H1 (cell line): ENCODE measurements around the gene IP6K3. TPM values are rescaled to one million over a fixed set of nuclear protein-coding genes. Genes with fewer than 3 reads are reported as not detected.

Experiments used
- CTCF ChIA-PET: fragments of 300-600 bp; sonication (Branson Sonifier 250); formaldehyde crosslinking; loops from one replicate; lab custom pipeline; 2021; ENCODE audit not compliant: partially characterized antibody; lab: Charles Lee
- POLR2A ChIA-PET: fragments of 300-600 bp; sonication (Branson Sonifier 250); formaldehyde crosslinking; loops from one replicate; lab custom pipeline; 2021; ENCODE audit warnings: inconsistent platforms; ENCODE audit not compliant: partially characterized antibody; lab: Charles Lee
- DNase-seq, 2 experiments: peaks; one replicate each; pipeline versions ENCODE4 v3.0.0 to v3.0.0-alpha.2; 2010 to 2022; ENCODE audit warnings: low spot score in 2 of 2, low read depth in 1 of 2, mixed read lengths in 1 of 2
- FAIRE-seq: peaks from 2 replicates; lab custom pipeline; 2011; peaks lifted over from hg19 to GRCh38; lab: Jason Lieb, UNC
- H2AFZ ChIP-seq: 2 replicates; pipeline ENCODE4 v1.8.1; 2012; ENCODE audit warnings: low read length, inconsistent platforms
- H2AK5ac ChIP-seq: 2 replicates; pipeline ENCODE4 v1.6.1; 2013; ENCODE audit warnings: low read depth, low read length
- H2BK120ac ChIP-seq: replicated peaks from 2 replicates; pipeline ENCODE3; 2013; ENCODE audit warnings: low read depth, low read length, inconsistent platforms
- H2BK12ac ChIP-seq: 2 replicates; pipeline ENCODE4 v1.6.1; 2013; ENCODE audit warnings: low read depth, low read length
- H2BK15ac ChIP-seq: 2 replicates; pipeline ENCODE4 v1.6.1; 2013; ENCODE audit warnings: low read length
- H2BK20ac ChIP-seq: 2 replicates; pipeline ENCODE4 v1.6.1; 2013; ENCODE audit warnings: low read length
- H2BK5ac ChIP-seq: 2 replicates; pipeline ENCODE4 v1.6.1; 2013; ENCODE audit warnings: low read depth, low read length
- H3K14ac ChIP-seq: 2 replicates; pipeline ENCODE4 v1.6.1; 2013; ENCODE audit warnings: inconsistent platforms; ENCODE audit not compliant: insufficient read length
- H3K18ac ChIP-seq: 2 replicates; pipeline ENCODE4 v1.6.1; 2013; ENCODE audit warnings: low read length; ENCODE audit errors: extremely low read depth
- H3K23ac ChIP-seq: 2 replicates; pipeline ENCODE4 v1.6.1; 2013; ENCODE audit warnings: inconsistent platforms; ENCODE audit not compliant: insufficient read length
- H3K23me2 ChIP-seq: 2 replicates; pipeline ENCODE4 v1.6.1; 2013; ENCODE audit warnings: low read depth, low read length
- H3K27ac ChIP-seq: 2 replicates; pipeline ENCODE4 v1.6.1; 2011; ENCODE audit warnings: low read depth, low read length, inconsistent platforms
- H3K27me3 ChIP-seq, 4 experiments: replicated peaks in 1 of 4; 1 replicate in 1 of 4; 2 replicates in 3 of 4; pipeline versions ENCODE4 v1.6.1 to v1.8.1; 2011 to 2013; ENCODE audit warnings: low read length in 3 of 4, mild to moderate bottlenecking in 3 of 4, inconsistent platforms in 2 of 4, mixed read lengths in 2 of 4, moderate library complexity in 1 of 4; ENCODE audit not compliant: control insufficient read depth in 3 of 4, insufficient read depth in 3 of 4; ENCODE audit errors: extremely low read depth in 1 of 4
- H3K36me3 ChIP-seq, 4 experiments: 2 replicates each; pipeline versions ENCODE4 v1.6.1 to v1.8.1; 2011 to 2013; ENCODE audit warnings: mild to moderate bottlenecking in 4 of 4, low read length in 3 of 4, moderate library complexity in 2 of 4, control low read depth in 1 of 4, inconsistent platforms in 1 of 4; ENCODE audit not compliant: insufficient read depth in 4 of 4, control insufficient read depth in 2 of 4
- H3K4ac ChIP-seq: replicated peaks from 2 replicates; pipeline ENCODE3; 2013; ENCODE audit warnings: low read length, low read depth, mixed read lengths, inconsistent platforms; ENCODE audit not compliant: insufficient read length
- H3K4me1 ChIP-seq, 4 experiments: replicated peaks in 1 of 4; 1 replicate in 1 of 4; 2 replicates in 3 of 4; pipeline versions ENCODE4 v1.6.1 to v1.8.1; 2011 to 2013; ENCODE audit warnings: low read length in 3 of 4, inconsistent platforms in 2 of 4, mixed read lengths in 1 of 4; ENCODE audit not compliant: insufficient read depth in 4 of 4, control insufficient read depth in 3 of 4
- H3K4me2 ChIP-seq, 2 experiments: 2 replicates each; pipeline versions ENCODE4 v1.6.1 to v1.8.1; 2011 to 2013; ENCODE audit warnings: low read depth in 2 of 2, low read length in 2 of 2, control low read depth in 1 of 2, inconsistent platforms in 1 of 2, mild to moderate bottlenecking in 1 of 2; ENCODE audit not compliant: insufficient read depth in 1 of 2
- H3K4me3 ChIP-seq, 4 experiments: fragments of 200-600, 300-600 bp in 1 of 4; sonication (generic), shearing (Covaris generic), sonication (Bioruptor Twin) in 1 of 4; 2 replicates each; pipeline versions ENCODE4 v1.5.1 to v1.8.1; 2011 to 2016; ENCODE audit warnings: low read length in 4 of 4, low read depth in 3 of 4, control low read depth in 2 of 4, inconsistent platforms in 2 of 4, mild to moderate bottlenecking in 2 of 4, mixed read lengths in 1 of 4, moderate library complexity in 1 of 4; ENCODE audit not compliant: insufficient read depth in 2 of 4; ENCODE audit errors: extremely low read depth in 1 of 4
- H3K56ac ChIP-seq: replicated peaks from 2 replicates; pipeline ENCODE3; 2013; ENCODE audit warnings: low read depth, mild to moderate bottlenecking, mixed read lengths, low read length, inconsistent platforms; ENCODE audit not compliant: insufficient read length
- H3K79me1 ChIP-seq: 2 replicates; pipeline ENCODE4 v1.6.1; 2013; ENCODE audit warnings: low read depth, low read length, control low read depth
- H3K79me2 ChIP-seq, 2 experiments: 2 replicates each; pipeline versions ENCODE4 v1.6.1 to v1.8.1; 2012 to 2013; ENCODE audit warnings: low read length in 2 of 2, mild to moderate bottlenecking in 2 of 2, inconsistent platforms in 1 of 2; ENCODE audit not compliant: insufficient read depth in 2 of 2, control insufficient read depth in 1 of 2
- H3K9ac ChIP-seq, 4 experiments: replicated peaks in 1 of 4; 1 replicate in 1 of 4; 2 replicates in 3 of 4; pipeline versions ENCODE4 v1.6.1 to v1.8.1; 2011 to 2013; ENCODE audit warnings: low read depth in 3 of 4, low read length in 3 of 4, control low read depth in 2 of 4, mild to moderate bottlenecking in 2 of 4, moderate library complexity in 2 of 4, inconsistent platforms in 1 of 4; ENCODE audit errors: extremely low read depth in 1 of 4
- H3K9me3 ChIP-seq, 2 experiments: 2 replicates each; pipeline versions ENCODE4 v1.6.1 to v1.8.1; 2012 to 2013; ENCODE audit warnings: mild to moderate bottlenecking in 2 of 2, moderate library complexity in 2 of 2, control low read depth in 1 of 2, inconsistent platforms in 1 of 2, low read depth in 1 of 2, low read length in 1 of 2, mixed read lengths in 1 of 2; ENCODE audit not compliant: insufficient read depth in 2 of 2
- H4K20me1 ChIP-seq, 2 experiments: replicated peaks in 1 of 2; 2 replicates each; pipeline versions ENCODE3 to v1.8.1; 2011 to 2013; ENCODE audit warnings: inconsistent platforms in 2 of 2, low read length in 2 of 2, mild to moderate bottlenecking in 1 of 2; ENCODE audit not compliant: insufficient read depth in 2 of 2, control insufficient read depth in 1 of 2
- H4K5ac ChIP-seq: 2 replicates; pipeline ENCODE4 v1.6.1; 2013; ENCODE audit warnings: low read length, low read depth, mixed read lengths, inconsistent platforms; ENCODE audit not compliant: insufficient read length
- H4K8ac ChIP-seq: 2 replicates; pipeline ENCODE4 v1.8.0; 2013; ENCODE audit warnings: mild to moderate bottlenecking, moderate library complexity, low read length, inconsistent platforms; ENCODE audit not compliant: insufficient read depth; ENCODE audit errors: extremely low read depth
- H4K91ac ChIP-seq: replicated peaks from 2 replicates; pipeline ENCODE3; 2013; ENCODE audit warnings: low read length, mixed read lengths, inconsistent platforms; ENCODE audit not compliant: insufficient read length
- ASH2L ChIP-seq: fragments of 200-600, 300-600 bp; sonication (generic); IDR thresholded peaks from one replicate; pipeline ENCODE4 v1.7.1; 2017; ENCODE audit warnings: low read length
- CBX5 ChIP-seq: fragments of 300-800, 300-1000 bp; sonication (generic); IDR thresholded peaks from 2 replicates; pipeline ENCODE4 v1.7.1; 2016; ENCODE audit warnings: antibody characterized with exemption, low read length, low read depth
- CHD1 ChIP-seq: IDR thresholded peaks from 2 replicates; pipeline ENCODE4 v1.6.1; 2012; ENCODE audit warnings: low read depth, low read length, improper control_type of control experiment
- CHD2 ChIP-seq: IDR thresholded peaks from 2 replicates; pipeline ENCODE4 v1.6.1; 2012; ENCODE audit warnings: low read length, improper control_type of control experiment
- FOSL1 ChIP-seq: IDR thresholded peaks from 2 replicates; pipeline ENCODE4 v1.6.1; 2011; ENCODE audit warnings: mild to moderate bottlenecking, low read depth, low read length, moderate library complexity; ENCODE audit not compliant: insufficient read depth
- HDAC2 ChIP-seq, 2 experiments: fragments of 300-600 bp in 1 of 2; sonication (generic) in 1 of 2; IDR thresholded peaks; 2 replicates each; pipeline ENCODE4 v1.6.1; 2011 to 2012; ENCODE audit warnings: low read depth in 2 of 2, low read length in 2 of 2, mild to moderate bottlenecking in 2 of 2, moderate library complexity in 2 of 2, borderline replicate concordance in 1 of 2, inconsistent platforms in 1 of 2
- POLR2A ChIP-seq, 2 experiments: IDR thresholded peaks; 1 replicate in 1 of 2; 2 replicates in 1 of 2; pipeline ENCODE4 v1.6.1; 2011; ENCODE audit warnings: low read depth in 2 of 2, low read length in 2 of 2, mild to moderate bottlenecking in 2 of 2; ENCODE audit errors: control extremely low read depth in 1 of 2
- RFX5 ChIP-seq: IDR thresholded peaks from 2 replicates; pipeline ENCODE4 v1.6.1; 2011; ENCODE audit warnings: low read depth, low read length, improper control_type of control experiment, borderline replicate concordance
- SIN3A ChIP-seq, 2 experiments: IDR thresholded peaks in 1 of 2; conservative IDR thresholded peaks in 1 of 2; 2 replicates each; pipeline ENCODE4 v1.6.1; 2011 to 2012; ENCODE audit warnings: low read length in 2 of 2, improper control_type of control experiment in 1 of 2, low read depth in 1 of 2, mild to moderate bottlenecking in 1 of 2
- SIRT6 ChIP-seq: IDR thresholded peaks from one replicate; pipeline ENCODE4 v1.7.1; 2012; ENCODE audit warnings: low read length, inconsistent platforms
- SIX5 ChIP-seq: IDR thresholded peaks from 2 replicates; pipeline ENCODE4 v1.6.1; 2011; ENCODE audit warnings: mild to moderate bottlenecking, low read depth, low read length
- TAF7 ChIP-seq: optimal IDR thresholded peaks from 2 replicates; pipeline ENCODE3; 2011; ENCODE audit warnings: low read depth, mild to moderate bottlenecking, inconsistent platforms, low read length, moderate library complexity, borderline replicate concordance
- TBP ChIP-seq: IDR thresholded peaks from 2 replicates; pipeline ENCODE4 v1.6.1; 2011; ENCODE audit warnings: low read depth, low read length, improper control_type of control experiment
- WGBS, 2 experiments: shearing (Covaris generic) in 1 of 2; methylation state at CpG; one replicate each; pipeline versions ENCODE4 v1.1.6 to v1.1.7; 2013 to 2015; ENCODE audit warnings: low lambda C conversion rate in 2 of 2, mixed read lengths in 2 of 2, inconsistent platforms in 1 of 2, low coverage in 1 of 2, missing lambda C conversion rate in 1 of 2; ENCODE audit not compliant: insufficient replicate concordance in 2 of 2, insufficient coverage in 1 of 2, insufficient read length in 1 of 2; ENCODE audit errors: extremely low coverage in 1 of 2, missing lambda C conversion rate in 1 of 2; 5-methylcytosine and 5-hydroxymethylcytosine counted together
- polyA plus RNA-seq, 7 experiments: library from polyadenylated mRNA; depleted of rRNA in 3 of 7; stranded (reverse) in 5 of 7; unstranded in 2 of 7; fragments of >200 nt in 5 of 7; fragments of 200-250 nt in 2 of 7; gene quantifications; 1 replicate in 5 of 7; 2 replicates in 1 of 7; 4 replicates in 1 of 7; pipeline versions ENCODE4 v1.2.1 to v1.2.3, GENCODE V29; 2011 to 2013; ENCODE audit warnings: missing spikeins in 2 of 7, mixed read lengths in 2 of 7
- total RNA-seq: library from RNA; stranded (reverse); fragmentation: NEBNext Ultra II Directional; extraction: Animal tissue kit (Norgen Biotek cat#: 25700); gene quantifications from 2 replicates; pipeline ENCODE4 v1.2.1, GENCODE V29; 2021

The IP6K3 gene
- total and polyA plus RNA-seq, 2 of the 8 experiments (the other 6 are each of a cell fraction or from before 2014, with no cell fraction given) = 0.22 to 0.73 TPM

GRCh38 chr6:33794910-33795623 is 48.4 kb upstream of the IP6K3 start:
- POLR2A ChIA-PET = interaction anchor here (0.8 to 3.3 kb wide), 8 partner anchors 8 to 84 kb away, joined by 3 to 21 read pairs (median 4); partner anchors contain the start of genes MLN and UQCC2
- TF ChIP-seq ASH2L (peak; percentile 24), POLR2A (IDR thresholded peaks at IDR 0.05; ENCODE audit: control extremely low read depth in 1 of 2, low read depth in 2 of 2, low read length in 2 of 2) (no peak), HDAC2 (IDR thresholded peaks at IDR 0.05; ENCODE audit: borderline replicate concordance in 1 of 2, low read depth in 2 of 2, low read length in 2 of 2) (no peak), SIX5 (no peak), TBP (no peak), RFX5 (no peak), SIRT6 (no peak), CHD1 (no peak), SIN3A (conservative IDR thresholded peaks at IDR 0.05 in 1 of 2, IDR thresholded peaks at IDR 0.05 in 1 of 2; ENCODE audit: low read depth in 1 of 2, low read length in 2 of 2) (no peak), FOSL1 (no peak), CHD2 (no peak), TAF7 (no peak), CBX5 (no peak)

More at GRCh38 chr6:33794910-33795623, 48.4 kb upstream of the IP6K3 start:
- Histone ChIP-seq H3K79me1 (no peaks in the 10 kb centered on the region), H3K23me2 (no peaks in the 10 kb centered on the region), H3K56ac (no peak overlapping the region), H3K14ac (no peak overlapping the region), H2BK5ac (peak overlapping the region; percentile 71; the same call in 1 of the 2 replicates), H3K27ac (no peak overlapping the region), H2BK12ac (peak overlapping the region; percentile 84; the same call in 1 of the 2 replicates), H3K4me2 (peak overlapping the region; percentile 20 to 52; a peak in 3 of 4 replicates), H3K18ac (peak overlapping the region; percentile 76), H2BK120ac (no peak overlapping the region), H4K5ac (no peak overlapping the region), H3K79me2 (no peaks in the 10 kb centered on the region), H2BK15ac (no peak overlapping the region), H3K4ac (no peak overlapping the region), H3K36me3 (no peaks in the 10 kb centered on the region), H2AK5ac (no peak overlapping the region), H4K8ac (no peak overlapping the region), H3K23ac (no peak overlapping the region), H3K27me3 (no peaks in the 10 kb centered on the region), H2BK20ac (peak overlapping the region; percentile 80; the same call in 1 of the 2 replicates), H2AFZ (no peak overlapping the region), H3K9ac (no peak overlapping the region), H3K4me3 (no peak overlapping the region), H4K20me1 (no peaks in the 10 kb centered on the region), H4K91ac (peak overlapping the region; percentile 29), H3K4me1 (peaks cover 8 to 39% (median 26%) of the 10 kb centered on the region in 4 experiments), H3K9me3 (no peaks in the 10 kb centered on the region)
- WGBS, 2 experiments = 76% methylated on average over 14 of the region's 14 CpGs; no CpG with 5 or more reads in 1 of the 2 experiments
- CTCF ChIA-PET = interaction anchor here (0.8 to 9.6 kb wide), 11 partner anchors 12 to 153 kb away, joined by 3 to 71 read pairs (median 4); no protein-coding TSS in a partner anchor
- DNase-seq (no peak), FAIRE-seq (peak; percentile 28)
